ENCODE measurements around the gene LDLRAD4.

The LDLRAD4 gene

DNA sequence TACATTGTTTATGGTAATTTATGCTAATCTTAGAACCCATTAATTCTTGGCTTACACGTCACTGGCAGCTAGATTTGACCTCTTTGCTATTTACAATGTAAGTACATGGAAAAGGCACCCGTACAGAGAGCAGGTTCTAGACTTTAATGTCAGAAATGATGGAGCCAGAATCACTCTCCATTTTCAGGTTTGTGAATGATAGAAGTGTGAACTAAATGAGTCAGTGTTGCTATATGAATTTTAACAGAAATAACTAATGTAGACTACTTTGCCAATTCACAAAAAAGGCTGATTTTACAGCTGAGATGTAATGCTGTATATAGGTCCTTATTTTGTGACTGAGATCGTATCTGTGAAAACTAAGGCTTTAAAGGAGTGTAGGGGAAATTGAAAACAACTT lies 214.6 kb downstream of the LDLRAD4 start:
- no peak for DNase-seq (ENCODE audit: low spot score)

DNA sequence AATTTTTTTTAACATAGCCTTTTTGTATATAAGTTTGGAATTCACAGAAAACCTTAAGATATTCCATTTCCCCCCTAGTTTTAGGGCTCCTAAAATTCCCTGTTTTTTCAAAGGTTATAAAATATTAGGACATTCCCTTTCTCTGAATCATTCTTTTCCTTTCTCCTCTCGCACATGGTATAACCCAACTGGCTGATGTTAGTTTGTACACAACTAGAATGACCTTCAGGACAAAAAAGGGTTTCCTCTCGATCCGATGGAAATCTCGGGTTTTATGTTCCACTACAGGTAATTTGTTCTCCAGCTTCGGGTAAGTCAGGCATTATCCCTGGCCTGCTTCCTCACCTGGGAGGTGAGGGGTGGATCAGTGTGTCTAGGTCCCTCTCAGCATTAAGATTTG lies 215.1 kb downstream of the LDLRAD4 start:
- no peak for DNase-seq (ENCODE audit: low spot score)

GRCh38 chr18:13434854-13435253 lies 216.3 kb downstream of the LDLRAD4 start:
- DNase-seq (ENCODE audit: low spot score), result no peak

GRCh38 chr18:13435586-13436333 lies 217.2 kb downstream of the LDLRAD4 start:
- no peak for DNase-seq (ENCODE audit: low spot score)

- DNase-seq (ENCODE audit: low spot score), result peak; percentile 34
These were observed 218.0 kb downstream of the LDLRAD4 start for GRCh38 chr18:13436576-13436975.

DNA sequence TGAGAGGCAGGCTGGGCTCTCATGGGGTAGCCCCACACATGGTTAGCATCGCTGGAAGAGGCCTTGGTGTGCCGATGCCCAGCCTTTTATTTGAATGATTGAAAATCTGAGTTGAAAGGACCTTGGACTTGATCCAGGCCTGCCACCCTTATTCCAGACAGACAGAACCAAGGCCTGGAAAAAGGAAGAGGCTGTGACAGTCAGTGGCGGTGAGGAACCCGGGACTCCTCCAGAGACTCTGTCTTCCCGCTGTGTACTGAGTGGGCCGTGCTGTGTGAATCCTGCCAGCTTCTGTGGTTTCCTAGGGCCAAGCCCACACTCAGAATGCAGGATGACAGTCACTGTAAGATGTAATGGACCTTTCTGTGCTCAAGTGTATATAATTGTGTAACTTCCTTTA lies 218.5 kb downstream of the LDLRAD4 start:
- DNase-seq (ENCODE audit: low spot score), result no peak

- DNase-seq (ENCODE audit: low spot score), result no peak
These were observed 219.4 kb downstream of the LDLRAD4 start for GRCh38 chr18:13437796-13438506.

- DNase-seq (ENCODE audit: low spot score), result no peak
These were observed 220.0 kb downstream of the LDLRAD4 start for GRCh38 chr18:13438507-13439056.

- no peak for DNase-seq (ENCODE audit: low spot score)
These were observed 220.9 kb downstream of the LDLRAD4 start for GRCh38 chr18:13439461-13439860.

GRCh38 chr18:13440277-13441248 lies 222.0 kb downstream of the LDLRAD4 start:
- DNase-seq (ENCODE audit: low spot score), result no peak

DNA sequence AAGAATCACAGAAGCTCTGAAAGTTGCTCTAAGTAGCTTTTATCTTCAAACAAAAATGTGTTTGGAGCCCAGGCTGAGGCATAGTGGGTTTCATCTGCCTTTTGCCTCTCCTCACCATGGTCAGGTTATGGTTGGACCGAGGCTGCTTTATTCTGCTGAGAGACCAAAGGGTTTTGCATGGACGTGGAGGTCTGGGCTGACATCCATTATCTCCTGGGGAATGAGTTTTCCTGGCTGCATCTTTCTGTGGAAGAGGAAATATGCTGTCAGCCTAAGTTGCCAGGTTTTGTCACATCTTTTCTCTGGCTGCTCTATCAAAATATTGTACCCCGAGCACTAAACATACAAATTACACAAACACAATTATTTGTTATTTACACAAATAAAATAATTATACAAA lies 223.2 kb downstream of the LDLRAD4 start:
- no peak for DNase-seq (ENCODE audit: low spot score)

- no peak for DNase-seq (ENCODE audit: low spot score)
These were observed 223.9 kb downstream of the LDLRAD4 start for GRCh38 chr18:13442451-13442850.

DNA sequence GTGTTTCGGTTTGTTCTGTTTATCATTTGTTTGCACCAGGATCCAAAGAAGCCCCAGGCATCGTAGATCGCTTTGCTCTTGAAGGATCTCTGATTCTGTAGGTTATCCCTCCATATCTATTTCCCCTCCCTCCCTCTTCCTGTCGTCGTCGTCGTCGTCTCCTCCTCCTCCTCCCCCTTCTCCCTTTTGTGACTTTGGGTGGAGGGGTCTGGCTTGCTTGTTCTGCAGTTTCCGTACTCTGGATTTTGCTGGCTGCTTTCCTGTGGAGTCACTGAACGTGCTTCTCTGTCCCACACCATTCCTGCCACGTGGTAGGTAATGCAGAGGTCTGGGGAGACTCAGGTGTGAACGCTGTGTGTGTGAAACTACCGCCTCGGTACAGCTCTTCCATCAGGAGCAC lies 225.0 kb downstream of the LDLRAD4 start:
- DNase-seq (ENCODE audit: low spot score), result no peak

DNA sequence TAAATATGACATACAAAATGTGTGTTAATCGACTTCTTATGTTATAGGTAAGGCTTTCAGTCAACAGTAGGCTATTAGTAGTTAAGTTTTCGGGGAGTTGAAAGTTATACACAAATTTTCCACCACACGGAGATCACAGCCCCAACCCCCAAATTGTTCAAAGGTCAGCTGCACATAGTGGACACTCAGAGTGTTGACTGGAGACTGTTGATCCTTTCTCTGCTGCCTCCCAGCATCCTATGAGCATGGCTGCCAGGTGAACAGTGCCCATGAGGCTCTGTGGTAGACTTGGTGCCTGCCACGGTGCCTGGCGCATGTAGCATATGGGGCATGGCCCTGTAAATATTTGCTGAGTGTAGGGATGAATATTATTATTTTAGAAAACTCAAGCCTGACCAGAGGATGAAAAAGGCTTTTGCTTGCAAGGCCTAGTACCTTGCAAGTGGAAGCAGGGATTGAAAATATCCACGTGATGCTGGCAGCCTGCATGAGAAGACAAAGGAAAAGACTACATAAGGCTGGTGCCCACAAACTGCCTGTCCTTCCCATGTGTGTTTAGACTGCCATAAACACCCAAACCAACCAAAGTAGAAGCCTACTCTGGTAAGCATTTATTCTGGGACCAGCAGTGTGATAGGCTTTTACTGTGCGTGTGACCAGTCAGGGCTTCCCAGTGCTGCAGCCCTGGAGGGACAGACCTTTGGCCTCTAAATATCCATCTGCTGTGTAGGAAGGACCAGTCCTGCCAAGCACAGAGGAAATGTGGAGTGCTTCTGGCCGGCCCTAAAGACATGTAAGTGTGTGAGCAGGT lies 226.1 kb downstream of the LDLRAD4 start:
- DNase-seq (ENCODE audit: low spot score), result no peak

- no peak for DNase-seq (ENCODE audit: low spot score)
These were observed 226.8 kb downstream of the LDLRAD4 start for GRCh38 chr18:13445241-13445897.

DNA sequence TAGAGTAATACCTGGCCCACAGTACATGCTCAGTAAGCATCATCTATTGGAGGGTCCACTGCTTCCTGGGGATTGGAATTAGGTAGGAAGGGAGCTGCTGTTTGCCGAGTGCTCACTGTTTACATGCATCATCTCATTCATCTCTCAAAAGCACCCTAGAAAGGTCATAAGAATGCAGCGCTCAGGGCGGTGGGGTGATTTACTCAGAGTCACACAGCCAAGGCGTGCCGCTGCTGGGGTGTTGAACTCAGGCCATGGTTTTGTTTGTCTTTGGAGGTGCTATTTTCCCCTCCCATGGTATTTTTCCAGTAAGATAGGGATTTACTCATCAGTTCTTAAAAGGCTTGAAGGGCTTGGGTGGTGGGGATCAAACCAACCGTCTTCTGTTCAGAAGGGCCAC lies 227.5 kb downstream of the LDLRAD4 start:
- DNase-seq (ENCODE audit: low spot score), result no peak

GRCh38 chr18:13446610-13447461 lies 228.3 kb downstream of the LDLRAD4 start:
- no peak for DNase-seq (ENCODE audit: low spot score)

- DNase-seq (ENCODE audit: low spot score), result peak; percentile 59
These were observed 229.2 kb downstream of the LDLRAD4 start for GRCh38 chr18:13447621-13448334.

DNA sequence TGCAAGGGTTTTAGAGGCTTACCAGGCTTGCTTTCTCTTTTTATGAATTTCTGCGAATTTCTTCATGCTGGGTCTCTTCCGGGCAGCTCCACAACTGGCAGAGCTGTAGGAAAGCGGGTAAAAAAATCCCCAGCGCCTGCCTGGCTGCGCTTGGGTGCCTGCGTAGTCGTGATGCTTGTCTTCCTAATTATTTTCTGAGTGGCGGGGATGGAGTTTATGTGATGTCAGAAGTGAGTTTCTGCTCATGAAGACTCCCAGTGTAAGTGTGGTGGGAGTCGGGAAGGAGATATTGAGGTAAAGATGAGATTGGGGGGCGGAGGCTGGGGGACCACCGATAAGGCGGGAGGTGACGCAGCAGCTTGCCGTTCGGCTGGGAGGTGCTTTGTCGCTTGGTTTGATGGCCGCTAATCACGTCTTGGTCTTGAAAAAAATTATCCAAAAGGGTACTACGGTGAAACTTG lies 229.8 kb downstream of the LDLRAD4 start:
- no peak for DNase-seq (ENCODE audit: low spot score)
